HEK293T (cell line): ENCODE results near the gene ACBD3.

Experiments
- BHLHE40 ChIP-seq: fragments of 450-650 bp; IDR thresholded peaks from 2 replicates; pipeline ENCODE4 v1.6.1; 2016; ENCODE audit warnings: mild to moderate bottlenecking, moderate library complexity, borderline replicate concordance
- CTBP1 ChIP-seq: fragments of 450-650 bp; IDR thresholded peaks from 2 replicates; pipeline ENCODE4 v1.6.1; 2016; ENCODE audit warnings: borderline replicate concordance
- FOXK2 ChIP-seq: fragments of 450-650 bp; IDR thresholded peaks from 2 replicates; pipeline ENCODE4 v1.6.1; 2016; ENCODE audit warnings: mild to moderate bottlenecking
- L3MBTL2 ChIP-seq: fragments of 450-650 bp; conservative IDR thresholded peaks from 2 replicates; pipeline ENCODE4 v1.6.1; 2016; ENCODE audit warnings: mild to moderate bottlenecking
- LEF1 ChIP-seq: fragments of 450-650 bp; IDR thresholded peaks from 2 replicates; pipeline ENCODE4 v1.6.1; 2017; ENCODE audit warnings: mild to moderate bottlenecking, borderline replicate concordance
- SP1 ChIP-seq: fragments of 450-650 bp; IDR thresholded peaks from 2 replicates; pipeline ENCODE4 v1.6.1; 2017
- TARDBP ChIP-seq: fragments of 450-650 bp; IDR thresholded peaks from 2 replicates; pipeline ENCODE4 v1.6.1; 2016
- ZNF384 ChIP-seq: fragments of 450-650 bp; IDR thresholded peaks from 2 replicates; pipeline ENCODE4 v1.6.1; 2016

DNA sequence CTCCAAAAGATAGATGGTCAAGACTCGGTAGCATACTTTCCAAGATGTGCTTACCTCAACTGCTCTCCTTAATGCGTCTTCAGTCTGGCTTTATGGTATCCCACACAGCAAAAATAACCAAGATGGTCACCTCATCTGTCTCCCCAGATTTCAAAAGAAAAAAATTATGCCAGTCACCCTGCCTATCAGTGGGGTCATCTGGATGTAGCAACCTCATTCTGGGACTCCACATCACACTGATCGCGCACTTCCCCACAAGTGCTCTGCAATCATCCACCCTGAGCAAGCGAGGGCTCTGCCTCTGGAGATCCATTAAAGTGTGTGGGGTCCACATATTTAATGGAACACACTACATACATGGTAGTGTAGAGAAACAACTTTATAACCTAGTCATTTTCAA is 42.5 kb downstream of the ACBD3 start:
- TF ChIP-seq SP1 (no peak), LEF1 (no peak), CTBP1 (no peak), L3MBTL2 (no peak), BHLHE40 (no peak), ZNF384 (no peak), FOXK2 (no peak), TARDBP (no peak)
